Testis (tissue), 3 donors: ENCODE results near the gene CNTRL. TPM values are rescaled to one million over a fixed set of nuclear protein-coding genes. Genes with fewer than 3 reads are reported as not detected.

Experiments
- DNase-seq: peaks from one replicate; pipeline ENCODE4 v3.0.0-alpha.2; 2019
- H3K27ac ChIP-seq, 2 donors: fragments of 200-600 bp; sonication (generic); one replicate each; pipeline ENCODE4 v1.5.1; 2019
- H3K27me3 ChIP-seq: fragments of 200-600 bp; sonication (generic); one replicate; pipeline ENCODE4 v1.5.1; 2019
- H3K36me3 ChIP-seq: fragments of 200-600 bp; sonication (generic); one replicate; pipeline ENCODE4 v1.5.1; 2017; ENCODE audit warnings: low read depth; ENCODE audit errors: missing control alignments
- H3K4me1 ChIP-seq: fragments of 200-600 bp; sonication (generic); one replicate; pipeline ENCODE4 v1.5.1; 2019
- H3K4me3 ChIP-seq, 2 donors: fragments of 200-600 bp; sonication (generic); one replicate each; pipeline ENCODE4 v1.5.1; 2017 to 2019
- H3K9me3 ChIP-seq: fragments of 200-600 bp; sonication (generic); one replicate; pipeline ENCODE4 v1.5.1; 2017
- CTCF ChIP-seq, 3 experiments: fragments of 450-650 bp in 2 of 3; fragments of 200-600 bp in 1 of 3; sonication (generic) in 1 of 3; IDR thresholded peaks; one replicate each; pipeline ENCODE4 v1.5.1; 2016 to 2019; ENCODE audit warnings: antibody characterized with exemption in 3 of 3, mild to moderate bottlenecking in 2 of 3, moderate library complexity in 1 of 3
- POLR2A ChIP-seq: fragments of 450-650 bp; IDR thresholded peaks from one replicate; pipeline ENCODE4 v1.6.1; 2017; ENCODE audit warnings: antibody characterized with exemption, mild to moderate bottlenecking, moderate library complexity
- WGBS, 2 donors: methylation state at CpG; one replicate each; pipeline ENCODE4 v1.1.5; 2018; 5-methylcytosine and 5-hydroxymethylcytosine counted together
- intact Hi-C: fragments of 100-400 bp; cut with DNase I; formaldehyde crosslinking; loops from one replicate; pipeline ENCODE4 v1.15.1; 2023; ENCODE audit warnings: low total_unique reads
- polyA plus RNA-seq: library from polyadenylated mRNA; stranded (reverse); fragments of 350-450 nt; fragmentation: Illumina TruSeq; extraction: RNeasy Lipid Tissue Mini Kit (QIAGEN cat#74804); gene quantifications from one replicate; pipeline ENCODE4 v1.2.3, GENCODE V29; 2014; ENCODE audit warnings: low read depth, low replicate concordance; ENCODE audit not compliant: insufficient read depth
- total RNA-seq, 2 donors: library from RNA; depleted of rRNA; stranded (reverse); fragments of >200 nt; gene quantifications; one replicate each; pipeline ENCODE4 v1.2.3, GENCODE V29; 2016

Gene CNTRL
- total and polyA plus RNA-seq, 3 donors from 2014 or later = 42.4 to 94.7 (median 57.7) TPM

DNA sequence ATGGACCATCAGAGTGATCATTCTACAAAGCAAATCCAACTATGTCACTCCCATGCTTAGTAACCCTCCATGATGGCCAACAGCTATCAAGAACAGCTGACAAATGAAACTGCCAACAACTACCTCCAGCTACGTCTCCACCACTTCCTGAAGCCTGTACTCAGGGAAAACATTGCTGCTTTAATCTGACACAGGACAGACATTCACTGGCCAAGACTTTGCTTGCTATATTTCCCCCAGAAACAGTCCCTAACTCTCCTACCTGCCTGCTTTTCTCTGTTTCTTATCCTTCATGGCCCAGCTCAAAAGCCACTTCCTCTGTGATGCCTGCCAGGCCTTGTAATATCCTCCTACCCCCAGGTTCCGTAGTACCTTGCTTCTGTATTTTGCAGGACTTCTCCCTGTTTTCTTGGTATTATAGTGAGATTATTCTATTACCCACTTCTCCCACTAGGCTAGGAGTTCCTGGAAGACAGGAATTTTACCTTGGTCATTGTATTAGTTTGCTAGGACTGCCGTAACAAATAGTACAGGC lies 141.6 kb downstream of the CNTRL start:
- whole genome bisulfite sequencing, 2 donors = 91 to 96% methylated on average over 3 of the region's 3 CpGs
- intact Hi-C loops = loop anchor here (10.0 kb wide), 3 partner anchors 48 to 178 kb away; partner anchors contain the start of gene GSN
- no peak for DNase-seq
- Histone ChIP-seq H3K4me3 (no peak overlapping the region), H3K27me3 (no peaks in the 10 kb centered on the region), H3K27ac (no peak overlapping the region), H3K4me1 (no peaks in the 10 kb centered on the region), H3K36me3 (no peaks in the 10 kb centered on the region), H3K9me3 (no peaks in the 10 kb centered on the region)
- TF ChIP-seq POLR2A = no peak
- TF ChIP-seq CTCF (IDR thresholded peaks at IDR 0.05) = no peak

DNA sequence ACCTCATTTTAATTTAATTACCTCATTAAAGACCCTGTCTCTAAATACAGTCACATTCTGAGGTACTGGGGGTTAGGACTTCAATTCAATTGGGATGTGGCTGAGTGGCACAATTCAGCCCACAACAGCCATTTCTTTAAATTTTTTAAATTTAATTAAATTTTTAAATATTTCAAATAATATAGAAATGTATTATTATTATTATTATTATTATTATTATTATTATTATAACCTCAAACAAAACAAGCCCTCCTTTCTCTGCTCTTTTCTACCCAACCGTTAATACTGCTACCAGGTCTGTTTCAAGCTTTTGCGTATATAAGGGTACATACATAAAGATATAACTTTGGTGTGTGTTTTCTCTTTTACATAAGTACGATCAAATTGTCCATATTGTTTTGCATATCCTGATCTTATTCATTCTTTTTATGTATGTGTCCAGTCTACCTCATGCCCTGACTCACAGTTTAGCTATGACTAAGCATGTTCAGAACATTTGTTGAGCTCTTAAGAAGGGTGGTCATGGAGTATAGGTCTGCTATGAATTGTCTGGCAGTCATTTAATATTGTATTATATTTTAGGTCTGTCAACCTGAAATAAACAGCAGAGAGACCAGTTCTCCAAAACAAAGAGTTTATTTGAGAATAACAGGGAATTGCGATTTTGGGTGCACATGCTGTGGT lies 143.0 kb downstream of the CNTRL start:
- 86 to 93% methylated on average over 4 of the region's 4 CpGs for WGBS, 2 donors
- Histone ChIP-seq H3K9me3 (no peaks in the 10 kb centered on the region), H3K4me3 (no peak overlapping the region), H3K27me3 (no peaks in the 10 kb centered on the region), H3K4me1 (no peaks in the 10 kb centered on the region), H3K36me3 (no peaks in the 10 kb centered on the region), H3K27ac (no peak overlapping the region)
- intact Hi-C loops = loop anchor here (10.0 kb wide), 3 partner anchors 47 to 177 kb away; partner anchors contain the start of gene GSN
- no peak for TF ChIP-seq POLR2A
- TF ChIP-seq CTCF (IDR thresholded peaks at IDR 0.05) = no peak
- no peak for DNase-seq

- H3K4me3 ChIP-seq = no peak overlapping the region
- no peak overlapping the region for H3K27ac ChIP-seq
- TF ChIP-seq POLR2A (no peak), CTCF (IDR thresholded peaks at IDR 0.05) (no peak)
- H3K27me3 ChIP-seq = no peaks in the 10 kb centered on the region
- 94 to 95% methylated on average over 8 of the region's 8 CpGs for WGBS, 2 donors
- H3K9me3 ChIP-seq = no peaks in the 10 kb centered on the region
- H3K4me1 ChIP-seq = no peaks in the 10 kb centered on the region
- intact Hi-C loops = loop anchor here (10.0 kb wide), 3 partner anchors 46 to 176 kb away; partner anchors contain the start of gene GSN
- no peaks in the 10 kb centered on the region for H3K36me3 ChIP-seq
- no peak for DNase-seq
These were observed 143.7 kb downstream of the CNTRL start for GRCh38 chr9:121218357-121219027.

GRCh38 chr9:121219530-121219929 lies 144.8 kb downstream of the CNTRL start:
- H3K27me3 ChIP-seq = no peaks in the 10 kb centered on the region
- 89 to 95% methylated on average over 3 of the region's 3 CpGs for WGBS, 2 donors
- H3K4me3 ChIP-seq = no peak overlapping the region
- DNase-seq = no peak
- no peaks in the 10 kb centered on the region for H3K36me3 ChIP-seq
- intact Hi-C loops = loop anchor here (10.0 kb wide), 3 partner anchors 45 to 175 kb away; partner anchors contain the start of gene GSN
- H3K27ac ChIP-seq = no peak overlapping the region
- no peak for TF ChIP-seq POLR2A
- H3K9me3 ChIP-seq = no peaks in the 10 kb centered on the region
- H3K4me1 ChIP-seq = no peaks in the 10 kb centered on the region

DNA sequence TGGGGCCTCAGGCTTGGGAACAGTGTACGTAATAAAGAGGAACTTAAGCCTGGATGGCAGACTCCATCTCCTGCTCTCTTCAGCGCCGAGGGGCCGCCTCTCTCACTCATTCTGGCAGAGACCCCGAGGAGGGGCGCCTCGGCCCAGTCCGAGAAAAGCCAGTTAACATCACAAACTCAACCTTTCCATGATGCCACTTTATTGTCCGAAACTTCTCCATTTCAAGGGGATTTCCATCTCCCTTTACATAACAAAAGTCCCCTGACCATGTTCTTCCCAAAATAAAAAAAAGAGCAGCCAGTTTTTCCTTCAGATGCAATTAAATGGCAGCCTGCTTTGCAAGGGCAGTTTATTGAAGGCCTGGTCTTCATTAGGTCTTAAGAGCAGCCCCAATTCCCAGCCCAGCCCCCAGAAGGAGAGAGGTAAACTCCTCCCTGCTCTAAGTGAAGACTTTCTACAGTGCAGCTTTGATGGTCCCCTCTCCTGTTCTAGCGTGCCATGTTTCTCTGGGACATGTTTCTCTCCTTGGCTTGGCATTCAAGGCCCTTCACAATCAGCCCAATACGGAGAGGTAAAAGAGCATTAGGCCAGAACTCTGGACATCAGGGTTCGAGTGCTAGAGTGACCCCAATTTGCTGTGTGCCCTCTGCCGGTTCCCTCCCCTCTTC lies 146.4 kb downstream of the CNTRL start:
- 82% methylated on average over 13 of the region's 13 CpGs for WGBS, 2 donors
- no peaks in the 10 kb centered on the region for H3K27me3 ChIP-seq
- H3K4me1 ChIP-seq = no peaks in the 10 kb centered on the region
- H3K27ac ChIP-seq = no peak overlapping the region
- no peak for DNase-seq
- no peak overlapping the region for H3K4me3 ChIP-seq
- intact Hi-C loops = no loop called here
- H3K9me3 ChIP-seq = no peaks in the 10 kb centered on the region
- no peaks in the 10 kb centered on the region for H3K36me3 ChIP-seq
- TF ChIP-seq POLR2A = no peak
- TF ChIP-seq CTCF (IDR thresholded peaks at IDR 0.05) = no peak
